Measurements from ENCODE around the gene NSFL1C. TPM values are rescaled to one million over a fixed set of nuclear protein-coding genes. Genes with fewer than 3 reads are reported as not detected.

The NSFL1C gene
- total and polyA plus RNA-seq, 12 donors, result 46.1 to 510 (median 98.9) TPM

- H3K4me1 ChIP-seq (replicated peaks in 1 of 2), result no peaks in the 10 kb centered on the region
- H3K4me3 ChIP-seq, result peak within 1 kb of the TSS in 1 of 4 donors; percentile 41
- intact Hi-C loops (cut with DNase I), result no loop called here
- no peaks in the 10 kb centered on the region for H3K27me3 ChIP-seq
- no peaks in the 10 kb centered on the region for H3K36me3 ChIP-seq (replicated peaks in 1 of 2)
- TF ChIP-seq CTCF (IDR thresholded peaks at IDR 0.05) (no peak), POLR2A (IDR thresholded peaks at IDR 0.05) (no peak)
- peak; percentile 32 to 79 (median 61) for DNase-seq
- no peaks in the 10 kb centered on the region for H3K9me3 ChIP-seq (replicated peaks in 1 of 3)
- H3K27ac ChIP-seq, result peak within 1 kb of the TSS; percentile 18 to 93 (median 38)
- 47 to 62% (median 54%) methylated on average over 5 to 11 of the region's 11 CpGs for WGBS, 4 donors
Measured at GRCh38 chr20:1491281-1491840, 24.7 kb upstream of the NSFL1C start, which contains the start of gene SIRPB2. SIRPB2 (minus strand) TSS chr20:1491420; CDS start chr20:1491359, 61 bp downstream.

- no peaks in the 10 kb centered on the region for H3K9me3 ChIP-seq (replicated peaks in 1 of 3)
- no peak for DNase-seq
- H3K4me3 ChIP-seq, result peak overlapping the region in 1 of 4 donors; percentile 41
- H3K4me1 ChIP-seq (replicated peaks in 1 of 2), result no peaks in the 10 kb centered on the region
- intact Hi-C loops (cut with DNase I), result no loop called here
- 55 to 61% (median 57%) methylated on average over 7 to 9 of the region's 9 CpGs for WGBS, 4 donors
- no peaks in the 10 kb centered on the region for H3K27me3 ChIP-seq
- TF ChIP-seq CTCF (IDR thresholded peaks at IDR 0.05) (no peak), POLR2A (IDR thresholded peaks at IDR 0.05) (no peak)
- H3K27ac ChIP-seq, result peak overlapping the region; percentile 18 to 93 (median 38)
- H3K36me3 ChIP-seq (replicated peaks in 1 of 2), result no peaks in the 10 kb centered on the region
Measured at GRCh38 chr20:1490643-1491195, 24.1 kb upstream of the NSFL1C start.

GRCh38 chr20:1489764-1490436, 23.3 kb upstream of the NSFL1C start:
- H3K4me3 ChIP-seq, result peak overlapping the region in 1 of 4 donors; percentile 41
- no peaks in the 10 kb centered on the region for H3K4me1 ChIP-seq (replicated peaks in 1 of 2)
- H3K36me3 ChIP-seq (replicated peaks in 1 of 2), result no peaks in the 10 kb centered on the region
- H3K9me3 ChIP-seq (replicated peaks in 1 of 3), result no peaks in the 10 kb centered on the region
- TF ChIP-seq CTCF (IDR thresholded peaks at IDR 0.05), result no peak
- peak in 1 of 2 donors; percentile 30 for TF ChIP-seq POLR2A (IDR thresholded peaks at IDR 0.05)
- intact Hi-C loops (cut with DNase I), result no loop called here
- WGBS, 4 donors, result 54 to 66% (median 62%) methylated on average over 6 of the region's 6 CpGs
- H3K27me3 ChIP-seq, result no peaks in the 10 kb centered on the region
- peak in 1 of 7 donors; percentile 36 for DNase-seq
- peak overlapping the region in 3 of 5 donors; percentile 14 to 93 (median 62) for H3K27ac ChIP-seq

GRCh38 chr20:1489325-1489724, 22.7 kb upstream of the NSFL1C start:
- peak overlapping the region in 2 of 5 donors; percentile 62 to 83 for H3K27ac ChIP-seq
- 57 to 76% (median 59%) methylated on average over 2 of the region's 2 CpGs for WGBS, 4 donors
- no peaks in the 10 kb centered on the region for H3K4me1 ChIP-seq (replicated peaks in 1 of 2)
- intact Hi-C loops (cut with DNase I), result no loop called here
- H3K27me3 ChIP-seq, result no peaks in the 10 kb centered on the region
- H3K36me3 ChIP-seq (replicated peaks in 1 of 2), result no peaks in the 10 kb centered on the region
- no peak for DNase-seq
- TF ChIP-seq POLR2A (IDR thresholded peaks at IDR 0.05), result no peak
- TF ChIP-seq CTCF (IDR thresholded peaks at IDR 0.05), result no peak
- H3K9me3 ChIP-seq (replicated peaks in 1 of 3), result no peaks in the 10 kb centered on the region
- H3K4me3 ChIP-seq, result peak overlapping the region in 1 of 4 donors; percentile 41
